Stimulated activated CD8-positive, alpha-beta memory T cell treated with anti-CD3 and anti-CD28 coated beads, Interleukin-2, amount 100 ng/mL, for 1 hour (primary cell): Measurements from ENCODE around the gene AHCTF1.

Experiments
- DNase-seq, 2 donors: peaks; one replicate each; pipeline ENCODE4 v3.0.0-alpha.2; 2020; ENCODE audit warnings: low read depth in 2 of 2

Gene AHCTF1, protein sequence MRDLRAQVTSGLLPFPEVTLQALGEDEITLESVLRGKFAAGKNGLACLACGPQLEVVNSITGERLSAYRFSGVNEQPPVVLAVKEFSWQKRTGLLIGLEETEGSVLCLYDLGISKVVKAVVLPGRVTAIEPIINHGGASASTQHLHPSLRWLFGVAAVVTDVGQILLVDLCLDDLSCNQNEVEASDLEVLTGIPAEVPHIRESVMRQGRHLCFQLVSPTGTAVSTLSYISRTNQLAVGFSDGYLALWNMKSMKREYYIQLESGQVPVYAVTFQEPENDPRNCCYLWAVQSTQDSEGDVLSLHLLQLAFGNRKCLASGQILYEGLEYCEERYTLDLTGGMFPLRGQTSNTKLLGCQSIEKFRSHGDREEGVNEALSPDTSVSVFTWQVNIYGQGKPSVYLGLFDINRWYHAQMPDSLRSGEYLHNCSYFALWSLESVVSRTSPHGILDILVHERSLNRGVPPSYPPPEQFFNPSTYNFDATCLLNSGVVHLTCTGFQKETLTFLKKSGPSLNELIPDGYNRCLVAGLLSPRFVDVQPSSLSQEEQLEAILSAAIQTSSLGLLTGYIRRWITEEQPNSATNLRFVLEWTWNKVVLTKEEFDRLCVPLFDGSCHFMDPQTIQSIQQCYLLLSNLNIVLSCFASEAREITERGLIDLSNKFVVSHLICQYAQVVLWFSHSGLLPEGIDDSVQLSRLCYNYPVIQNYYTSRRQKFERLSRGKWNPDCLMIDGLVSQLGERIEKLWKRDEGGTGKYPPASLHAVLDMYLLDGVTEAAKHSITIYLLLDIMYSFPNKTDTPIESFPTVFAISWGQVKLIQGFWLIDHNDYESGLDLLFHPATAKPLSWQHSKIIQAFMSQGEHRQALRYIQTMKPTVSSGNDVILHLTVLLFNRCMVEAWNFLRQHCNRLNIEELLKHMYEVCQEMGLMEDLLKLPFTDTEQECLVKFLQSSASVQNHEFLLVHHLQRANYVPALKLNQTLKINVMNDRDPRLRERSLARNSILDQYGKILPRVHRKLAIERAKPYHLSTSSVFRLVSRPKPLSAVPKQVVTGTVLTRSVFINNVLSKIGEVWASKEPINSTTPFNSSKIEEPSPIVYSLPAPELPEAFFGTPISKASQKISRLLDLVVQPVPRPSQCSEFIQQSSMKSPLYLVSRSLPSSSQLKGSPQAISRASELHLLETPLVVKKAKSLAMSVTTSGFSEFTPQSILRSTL (N-terminal part only)

GRCh38 chr1:246931549-246932365 lies at the start of gene AHCTF1:
TSS of gene AHCTF1 (minus strand) at chr1:246931948. CDS start at chr1:246918370, 13,578 bp downstream.
- peak; percentile 85 to 88 for DNase-seq

DNA sequence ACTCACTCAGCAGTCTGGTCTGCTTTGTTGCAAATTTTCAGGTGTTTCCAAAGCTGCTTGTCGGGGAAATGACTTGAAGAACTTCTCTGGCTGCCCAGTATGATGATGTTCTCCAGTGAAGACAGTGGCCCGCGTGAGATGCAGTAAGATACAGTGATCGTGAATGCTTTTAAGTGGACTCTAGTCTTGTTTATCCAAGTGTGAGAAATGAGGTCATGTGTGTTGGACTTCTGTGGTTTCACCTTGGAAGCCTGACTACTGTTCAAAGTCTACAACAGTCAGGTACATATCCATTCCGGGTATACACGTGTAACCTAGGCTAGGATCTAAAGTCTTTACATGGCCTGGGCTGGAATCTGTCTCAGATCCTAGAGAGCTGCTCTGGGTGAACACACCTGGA lies 47.0 kb upstream of the AHCTF1 start:
- no peak for DNase-seq

DNA sequence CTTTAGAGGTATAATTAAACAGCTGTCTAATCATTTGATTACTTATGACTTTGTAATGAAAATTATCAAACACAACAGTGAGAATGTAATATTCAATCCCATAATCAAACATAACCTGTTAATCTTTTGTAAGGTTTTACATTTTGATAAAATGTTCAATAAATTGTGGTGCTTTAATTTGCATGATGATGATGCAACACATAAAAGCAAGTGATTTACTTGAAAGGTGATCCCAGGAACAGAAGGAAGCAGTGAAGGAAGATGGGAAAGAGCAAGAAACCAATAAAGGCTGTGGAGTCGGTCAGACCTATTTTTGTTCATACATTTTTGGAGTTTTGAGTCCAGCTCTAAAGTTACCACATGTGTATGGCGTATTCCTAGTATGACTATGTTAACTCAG lies 46.5 kb upstream of the AHCTF1 start:
- DNase-seq = no peak

- DNase-seq = no peak
Measured at GRCh38 chr1:246971969-246972368, 40.2 kb upstream of the AHCTF1 start.

DNA sequence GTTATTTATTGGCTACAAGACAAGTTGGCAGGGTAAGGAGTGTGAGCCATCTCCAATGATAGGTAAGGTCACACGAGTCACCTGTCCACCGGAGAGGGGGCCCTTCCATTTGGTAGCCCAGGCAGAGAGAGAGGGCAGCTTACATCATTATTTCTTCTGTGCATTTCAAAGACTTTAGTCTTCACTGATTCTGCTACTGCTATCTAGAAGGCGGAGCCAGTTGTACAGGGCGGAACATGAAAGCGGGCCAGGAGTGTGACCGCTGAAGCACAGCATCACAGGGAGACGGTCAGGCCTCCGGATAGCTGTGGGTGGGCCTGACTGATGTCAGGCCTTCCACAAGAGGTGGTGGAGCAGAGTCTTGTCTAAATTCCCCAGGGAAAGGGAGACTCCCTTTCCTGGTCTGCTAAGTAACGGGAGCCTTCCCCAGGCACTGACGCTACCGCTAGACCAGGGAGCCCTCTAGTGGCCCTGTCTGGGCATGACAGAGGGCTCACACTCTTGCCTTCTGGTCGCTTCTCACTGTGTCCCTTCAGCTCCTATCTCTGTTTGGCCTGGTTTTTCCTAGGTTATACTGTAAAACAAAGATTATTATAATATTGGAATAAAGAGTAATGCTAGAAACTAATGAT lies 39.5 kb upstream of the AHCTF1 start:
- DNase-seq = peak in 1 of 2 donors; percentile 13

- no peak for DNase-seq
Measured at GRCh38 chr1:246969621-246970020, 37.9 kb upstream of the AHCTF1 start.

- DNase-seq = no peak
Measured at GRCh38 chr1:246966502-246966901, 34.8 kb upstream of the AHCTF1 start.

- no peak for DNase-seq
Measured at GRCh38 chr1:246959944-246960693, 28.4 kb upstream of the AHCTF1 start.

GRCh38 chr1:246954126-246954525 lies 22.4 kb upstream of the AHCTF1 start:
- no peak for DNase-seq

- DNase-seq = no peak
Measured at GRCh38 chr1:246951413-246951812, 19.7 kb upstream of the AHCTF1 start.

DNA sequence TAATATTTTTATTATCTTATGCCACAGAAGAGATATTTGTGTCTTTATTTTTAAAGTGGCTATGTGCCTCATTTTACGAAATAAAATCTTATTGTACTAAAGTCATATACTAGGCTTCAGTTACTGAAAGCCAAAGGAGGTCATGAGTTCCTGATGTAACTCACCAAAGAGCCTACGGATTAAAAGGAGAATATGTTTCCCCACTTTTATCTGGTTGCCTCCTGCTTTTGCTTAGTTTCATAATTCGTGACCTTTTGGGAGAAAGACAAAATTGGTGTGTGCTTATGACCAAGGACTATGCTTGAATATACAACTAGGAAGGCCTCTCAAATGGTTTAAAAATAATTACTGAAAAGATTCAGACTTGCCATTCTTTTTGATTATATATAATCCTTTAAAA lies 18.2 kb upstream of the AHCTF1 start:
- no peak for DNase-seq

DNA sequence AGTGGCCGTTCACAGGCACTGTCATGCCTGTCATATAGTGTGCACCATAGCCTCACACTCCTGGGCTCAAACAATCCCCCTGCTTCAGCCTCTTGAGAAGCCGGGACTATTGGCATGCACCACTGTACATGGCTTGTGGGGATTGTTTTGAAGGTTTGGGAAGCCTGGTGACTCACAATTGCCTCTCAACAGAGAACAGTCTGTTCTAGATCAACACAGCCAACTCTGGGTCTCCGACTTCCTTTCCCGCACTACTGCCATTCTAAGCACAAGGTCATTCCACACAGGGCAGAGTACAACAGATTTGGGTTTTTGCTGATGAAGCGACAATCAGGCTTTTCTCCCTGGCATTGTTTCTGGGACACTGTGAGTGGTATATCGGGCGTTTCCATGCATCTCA lies 15.5 kb upstream of the AHCTF1 start:
- no peak for DNase-seq

DNA sequence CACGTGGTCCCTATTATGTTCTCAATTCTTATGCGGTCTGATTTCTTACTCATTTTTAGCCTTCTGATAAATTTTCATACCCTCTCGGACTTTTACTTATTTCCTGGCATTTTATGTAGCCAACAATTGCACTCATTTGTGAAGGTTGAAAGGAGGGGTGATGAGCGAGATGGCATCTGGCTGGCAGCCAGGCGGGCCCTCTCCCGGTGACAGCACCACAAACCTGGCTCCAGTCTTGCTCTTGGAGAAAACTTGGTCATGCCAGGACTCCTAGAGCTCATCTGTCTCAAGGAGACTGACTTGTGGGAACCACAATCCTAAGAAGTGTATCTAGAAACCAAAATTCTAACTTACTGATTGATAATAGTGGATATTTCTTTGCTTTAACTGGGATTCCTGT lies 14.6 kb upstream of the AHCTF1 start:
- no peak for DNase-seq

DNA sequence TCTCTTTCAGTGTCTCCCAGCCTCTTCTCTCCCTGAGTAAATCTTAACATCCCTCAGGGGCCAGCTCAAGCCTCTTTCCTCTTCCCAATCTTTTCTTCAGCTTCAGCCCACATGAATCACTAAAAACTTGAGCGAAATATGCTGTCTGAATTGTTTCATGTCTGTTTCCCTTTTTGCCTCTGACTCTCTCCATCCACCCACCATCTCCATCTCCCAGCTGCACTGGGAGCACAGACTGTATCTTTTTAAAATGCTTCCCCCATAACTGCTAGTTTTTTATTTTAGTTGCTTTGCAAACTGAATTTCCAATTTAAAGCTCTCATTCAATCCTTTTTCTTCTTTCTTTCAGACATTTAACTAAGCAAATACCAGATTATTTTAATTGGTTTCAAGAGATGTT lies 3.0 kb upstream of the AHCTF1 start:
- DNase-seq = no peak

DNA sequence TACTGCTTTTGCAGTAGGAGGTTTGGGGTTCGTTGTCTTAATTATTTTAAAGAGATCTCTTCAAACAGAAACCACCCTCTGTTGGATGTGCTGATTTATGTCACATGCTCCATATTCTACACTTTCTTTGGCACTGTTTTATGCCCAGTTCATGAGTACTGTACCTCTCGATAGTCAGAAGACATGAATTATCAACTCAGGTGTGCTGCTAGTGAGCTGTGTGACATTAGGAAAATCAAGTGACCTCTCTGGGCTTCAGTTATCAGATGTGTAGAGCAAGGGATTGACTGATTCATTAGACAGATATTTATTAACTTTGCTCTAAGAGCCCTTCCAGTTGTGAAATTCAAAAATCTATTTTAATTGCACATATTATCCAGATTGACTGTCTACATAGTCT lies 2.1 kb upstream of the AHCTF1 start:
- DNase-seq = no peak

DNA sequence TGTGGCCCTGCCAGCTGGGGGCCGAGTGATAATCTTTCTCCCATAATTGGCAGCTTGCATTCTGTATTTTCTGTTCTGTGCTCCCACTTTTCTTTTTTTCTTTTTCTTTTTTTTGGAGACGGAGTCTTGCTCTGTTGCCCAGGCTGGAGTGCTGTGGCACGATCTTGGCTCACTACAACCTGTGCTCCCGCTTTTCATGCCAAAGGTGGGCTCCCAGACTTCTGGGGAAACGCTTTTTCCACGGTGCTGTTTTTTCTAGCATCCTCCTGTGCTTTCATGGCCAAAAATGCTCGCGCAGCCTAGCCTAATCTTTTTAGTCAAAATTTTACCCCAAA lies 585 bp upstream of the AHCTF1 start:
- no peak for DNase-seq

GRCh38 chr1:246930830-246931548 lies 759 bp downstream of the AHCTF1 start:
- DNase-seq = peak in 1 of 2 donors; percentile 12

GRCh38 chr1:246925997-246926626 lies 5.6 kb downstream of the AHCTF1 start:
- no peak for DNase-seq

- DNase-seq = no peak
Measured at GRCh38 chr1:246923900-246924299, 7.8 kb downstream of the AHCTF1 start.
